GM12878 (cell line): Measurements from ENCODE around the gene PPP6C. TPM values are rescaled to one million over a fixed set of nuclear protein-coding genes. Genes with fewer than 3 reads are reported as not detected.

ENCODE experiments used
- ATAC-seq: fragments of 200-7000 bp; cut with Tn5 transposase; 3 replicates; pipeline ENCODE4 v1.9.1; 2020; ENCODE audit warnings: mild to moderate bottlenecking, moderate library complexity
- BruUV-seq: library from RNA; stranded (reverse); fragments of 400-500 nt; replicated peaks from 2 replicates; lab custom pipeline; 2021; lab: Mats Ljungman, UMichigan
- CTCF ChIA-PET: fragments of 300-600 bp; sonication (Branson Sonifier 250); formaldehyde crosslinking; extraction: SDS; loops from one replicate; lab custom pipeline; 2021; ENCODE audit warnings: inconsistent platforms; lab: Yijun Ruan, JAX
- POLR2A ChIA-PET: fragments of 350-600 bp; formaldehyde crosslinking; extraction: SDS; loops from one replicate; lab custom pipeline; 2021; ENCODE audit warnings: inconsistent platforms; lab: Charles Lee
- RAD21 ChIA-PET: fragments of 300-600 bp; sonication (Branson Sonifier 250); formaldehyde crosslinking; loops from one replicate; lab custom pipeline; 2023; ENCODE audit warnings: antibody characterized with exemption; ENCODE audit not compliant: unreplicated experiment; lab: Charles Lee
- SMC1A ChIA-PET: fragments of 300-600 bp; sonication (Branson Sonifier 250); formaldehyde crosslinking; loops from one replicate; lab custom pipeline; 2023; ENCODE audit not compliant: unreplicated experiment, uncharacterized antibody; lab: Charles Lee
- DNase-seq: peaks from one replicate; pipeline ENCODE4 v3.0.0-alpha.2; 2011; ENCODE audit warnings: low read depth, low spot score
- FAIRE-seq: peaks from 3 replicates; lab custom pipeline; 2011; peaks lifted over from hg19 to GRCh38; lab: Jason Lieb, UNC
- H2AFZ ChIP-seq: 2 replicates; pipeline ENCODE4 v1.6.0; 2011; ENCODE audit warnings: low read depth, low read length, control low read depth; ENCODE audit not compliant: control insufficient read depth
- H3K27ac ChIP-seq: 2 replicates; pipeline ENCODE4 v1.5.1; 2011; ENCODE audit warnings: control low read depth; ENCODE audit not compliant: control insufficient read depth, insufficient read depth
- H3K27me3 ChIP-seq, 2 experiments: replicated peaks in 1 of 2; 2 replicates each; pipeline versions ENCODE4 v1.6.0 to v1.6.1; 2011; ENCODE audit warnings: low read length in 1 of 2; ENCODE audit not compliant: control insufficient read depth in 2 of 2, insufficient read depth in 2 of 2
- H3K36me3 ChIP-seq, 2 experiments: 2 replicates each; pipeline ENCODE4 v1.5.1; 2011; ENCODE audit warnings: low read length in 1 of 2; ENCODE audit not compliant: control insufficient read depth in 2 of 2, insufficient read depth in 2 of 2
- H3K4me1 ChIP-seq: 2 replicates; pipeline ENCODE4 v1.6.1; 2011; ENCODE audit warnings: mild to moderate bottlenecking, low read length, moderate library complexity, mixed read lengths; ENCODE audit not compliant: control insufficient read depth, insufficient read depth
- H3K4me2 ChIP-seq: 2 replicates; pipeline ENCODE4 v1.6.0; 2011; ENCODE audit warnings: control low read depth; ENCODE audit not compliant: control insufficient read depth, insufficient read depth
- H3K4me3 ChIP-seq: fragments of 200-600 bp; sonication (generic); 2 replicates; pipeline ENCODE4 v1.5.1; 2016
- H3K79me2 ChIP-seq: 2 replicates; pipeline ENCODE4 v1.6.0; 2011; ENCODE audit warnings: low read length; ENCODE audit not compliant: control insufficient read depth, insufficient read depth
- H3K9ac ChIP-seq: 2 replicates; pipeline ENCODE4 v1.8.0; 2011; ENCODE audit warnings: low read length, control low read depth, mixed read lengths; ENCODE audit not compliant: control insufficient read depth, insufficient read depth
- H3K9me3 ChIP-seq: replicated peaks from 3 replicates; pipeline ENCODE4 v1.5.1; 2011; ENCODE audit warnings: mild to moderate bottlenecking, low read length; ENCODE audit not compliant: control insufficient read depth, insufficient read depth
- H4K20me1 ChIP-seq: 2 replicates; pipeline ENCODE4 v1.6.0; 2011; ENCODE audit not compliant: control insufficient read depth, insufficient read depth
- CHD1 ChIP-seq: IDR thresholded peaks from 2 replicates; pipeline ENCODE4 v1.6.1; 2012; ENCODE audit warnings: low read depth, low read length, improper control_type of control experiment
- CHD4 ChIP-seq: fragments of 200-600 bp; sonication (generic); IDR thresholded peaks from 2 replicates; pipeline ENCODE4 v1.6.1; 2016; ENCODE audit warnings: mild to moderate bottlenecking
- FOS ChIP-seq: IDR thresholded peaks from 3 replicates; pipeline ENCODE4 v1.6.1; 2011; ENCODE audit warnings: borderline replicate concordance; ENCODE audit not compliant: insufficient read length; ENCODE audit errors: extremely low read depth
- HCFC1 ChIP-seq: fragments of 150-350 bp; IDR thresholded peaks from 2 replicates; pipeline ENCODE4 v1.6.1; 2014; ENCODE audit warnings: low read length
- POLR2AphosphoS2 ChIP-seq: IDR thresholded peaks from 2 replicates; pipeline ENCODE4 v1.6.1; 2011; ENCODE audit warnings: low read depth, mild to moderate bottlenecking, low read length, improper control_type of control experiment, moderate library complexity
- SMAD1 ChIP-seq: fragments of 450-650 bp; IDR thresholded peaks from 2 replicates; pipeline ENCODE4 v1.6.1; 2018; ENCODE audit warnings: mild to moderate bottlenecking, low read depth; ENCODE audit not compliant: partially characterized antibody
- SUPT20H ChIP-seq: IDR thresholded peaks from 2 replicates; pipeline ENCODE4 v1.6.1; 2011; ENCODE audit warnings: low read depth, mild to moderate bottlenecking, low read length, moderate library complexity, borderline replicate concordance; ENCODE audit not compliant: control insufficient read depth
- WRNIP1 ChIP-seq: IDR thresholded peaks from 2 replicates; pipeline ENCODE4 v1.6.1; 2011; ENCODE audit warnings: low read depth, low read length, improper control_type of control experiment, borderline replicate concordance
- WGBS: methylation state at CpG from one replicate; pipeline ENCODE4 v1.1.6; 2016; ENCODE audit warnings: low lambda C conversion rate; ENCODE audit not compliant: insufficient replicate concordance, insufficient coverage; ENCODE audit errors: missing lambda C conversion rate; 5-methylcytosine and 5-hydroxymethylcytosine counted together
- in situ Hi-C: fragments of 300-500 bp; cut with MboI; formaldehyde crosslinking; loops from 9 replicates; pipeline ENCODE4 v1.14.3; 2018; ENCODE audit warnings: mixed read lengths
- intact Hi-C: fragments of 100-400 bp; cut with micrococcal nuclease; formaldehyde crosslinking; loops from one replicate; pipeline ENCODE4 v1.14.2; 2022; ENCODE audit not compliant: unreplicated experiment
- polyA plus RNA-seq, 11 experiments: library from polyadenylated mRNA; depleted of rRNA in 4 of 11; unstranded in 6 of 11; stranded (reverse) in 5 of 11; fragments of >200 nt; fragmentation: Nextera tagmentation in 4 of 11; fragmentation: Illumina TruSeq in 1 of 11; extraction: Ambion mirVana in 4 of 11; extraction: Trizol in 1 of 11; gene quantifications; 1 replicate in 1 of 11; 2 replicates in 10 of 11; pipeline versions ENCODE4 v1.2.1 to v1.2.3, GENCODE V29; 2011 to 2016; ENCODE audit warnings: inconsistent platforms in 2 of 11, missing spikeins in 2 of 11, low read depth in 1 of 11
- total RNA-seq, 4 experiments: library from RNA; depleted of rRNA in 3 of 4; stranded (reverse); fragments of >200 nt in 3 of 4; fragmentation: Illumina TruSeq in 1 of 4; extraction: Trizol in 1 of 4; gene quantifications; 2 replicates each; pipeline versions ENCODE4 v1.2.1 to v1.2.3, GENCODE V29; 2013 to 2021
- TF ChIP-seq, protein P1 (sequence below): IDR thresholded peaks from 2 replicates; pipeline ENCODE4 v1.6.1; 2012; ENCODE audit warnings: low read depth, low read length, improper control_type of control experiment
- TF ChIP-seq, protein P2 (sequence below): IDR thresholded peaks from 2 replicates; pipeline ENCODE4 v1.6.1; 2011; ENCODE audit warnings: borderline replicate concordance, low read depth, mild to moderate bottlenecking, moderate library complexity, low read length; ENCODE audit not compliant: insufficient read depth, poor library complexity, severe bottlenecking
- TF ChIP-seq, protein P3 (sequence below): fragments of 450-650 bp; IDR thresholded peaks from 2 replicates; pipeline ENCODE4 v1.6.1; 2017; ENCODE audit warnings: antibody characterized with exemption, mild to moderate bottlenecking, moderate library complexity

Gene PPP6C
- total and polyA plus RNA-seq, 10 of the 15 experiments (the other 5 are each of a cell fraction or from before 2014, with no cell fraction given), result 26.8 to 45.3 (median 37.1) TPM

DNA sequence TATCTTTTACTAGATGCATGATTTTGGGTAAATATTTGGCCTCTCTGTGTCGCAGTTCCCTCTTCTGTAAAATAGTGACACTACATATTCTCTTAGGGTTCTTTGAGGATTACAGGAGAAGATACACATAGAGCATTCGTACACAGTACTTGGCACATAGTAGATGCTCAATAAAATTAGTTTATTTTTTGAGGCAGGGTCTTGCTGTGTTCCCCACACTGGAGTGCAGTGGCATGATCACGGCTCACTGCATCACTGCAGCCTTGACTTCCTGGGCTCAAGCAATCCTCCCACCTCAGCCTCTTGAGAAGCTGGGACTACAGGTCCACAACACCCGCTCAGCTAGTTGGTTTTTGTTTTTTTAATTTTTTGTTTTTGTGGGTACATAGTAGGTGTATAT lies 47.9 kb downstream of the PPP6C start:
- H3K4me1 ChIP-seq, result peaks cover 10% of the 10 kb centered on the region
- H3K36me3 ChIP-seq, result no peaks in the 10 kb centered on the region
- TF ChIP-seq SMAD1 (no peak), POLR2AphosphoS2 (no peak), SUPT20H (no peak), HCFC1 (no peak), CHD1 (no peak), WRNIP1 (no peak), CHD4 (no peak), FOS (no peak)
- TF ChIP-seq, protein P1, sequence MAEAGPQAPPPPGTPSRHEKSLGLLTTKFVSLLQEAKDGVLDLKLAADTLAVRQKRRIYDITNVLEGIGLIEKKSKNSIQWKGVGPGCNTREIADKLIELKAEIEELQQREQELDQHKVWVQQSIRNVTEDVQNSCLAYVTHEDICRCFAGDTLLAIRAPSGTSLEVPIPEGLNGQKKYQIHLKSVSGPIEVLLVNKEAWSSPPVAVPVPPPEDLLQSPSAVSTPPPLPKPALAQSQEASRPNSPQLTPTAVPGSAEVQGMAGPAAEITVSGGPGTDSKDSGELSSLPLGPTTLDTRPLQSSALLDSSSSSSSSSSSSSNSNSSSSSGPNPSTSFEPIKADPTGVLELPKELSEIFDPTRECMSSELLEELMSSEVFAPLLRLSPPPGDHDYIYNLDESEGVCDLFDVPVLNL, result no peak
- TF ChIP-seq, protein P2, sequence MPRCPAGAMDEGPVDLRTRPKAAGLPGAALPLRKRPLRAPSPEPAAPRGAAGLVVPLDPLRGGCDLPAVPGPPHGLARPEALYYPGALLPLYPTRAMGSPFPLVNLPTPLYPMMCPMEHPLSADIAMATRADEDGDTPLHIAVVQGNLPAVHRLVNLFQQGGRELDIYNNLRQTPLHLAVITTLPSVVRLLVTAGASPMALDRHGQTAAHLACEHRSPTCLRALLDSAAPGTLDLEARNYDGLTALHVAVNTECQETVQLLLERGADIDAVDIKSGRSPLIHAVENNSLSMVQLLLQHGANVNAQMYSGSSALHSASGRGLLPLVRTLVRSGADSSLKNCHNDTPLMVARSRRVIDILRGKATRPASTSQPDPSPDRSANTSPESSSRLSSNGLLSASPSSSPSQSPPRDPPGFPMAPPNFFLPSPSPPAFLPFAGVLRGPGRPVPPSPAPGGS, result no peak
- TF ChIP-seq, protein P3, sequence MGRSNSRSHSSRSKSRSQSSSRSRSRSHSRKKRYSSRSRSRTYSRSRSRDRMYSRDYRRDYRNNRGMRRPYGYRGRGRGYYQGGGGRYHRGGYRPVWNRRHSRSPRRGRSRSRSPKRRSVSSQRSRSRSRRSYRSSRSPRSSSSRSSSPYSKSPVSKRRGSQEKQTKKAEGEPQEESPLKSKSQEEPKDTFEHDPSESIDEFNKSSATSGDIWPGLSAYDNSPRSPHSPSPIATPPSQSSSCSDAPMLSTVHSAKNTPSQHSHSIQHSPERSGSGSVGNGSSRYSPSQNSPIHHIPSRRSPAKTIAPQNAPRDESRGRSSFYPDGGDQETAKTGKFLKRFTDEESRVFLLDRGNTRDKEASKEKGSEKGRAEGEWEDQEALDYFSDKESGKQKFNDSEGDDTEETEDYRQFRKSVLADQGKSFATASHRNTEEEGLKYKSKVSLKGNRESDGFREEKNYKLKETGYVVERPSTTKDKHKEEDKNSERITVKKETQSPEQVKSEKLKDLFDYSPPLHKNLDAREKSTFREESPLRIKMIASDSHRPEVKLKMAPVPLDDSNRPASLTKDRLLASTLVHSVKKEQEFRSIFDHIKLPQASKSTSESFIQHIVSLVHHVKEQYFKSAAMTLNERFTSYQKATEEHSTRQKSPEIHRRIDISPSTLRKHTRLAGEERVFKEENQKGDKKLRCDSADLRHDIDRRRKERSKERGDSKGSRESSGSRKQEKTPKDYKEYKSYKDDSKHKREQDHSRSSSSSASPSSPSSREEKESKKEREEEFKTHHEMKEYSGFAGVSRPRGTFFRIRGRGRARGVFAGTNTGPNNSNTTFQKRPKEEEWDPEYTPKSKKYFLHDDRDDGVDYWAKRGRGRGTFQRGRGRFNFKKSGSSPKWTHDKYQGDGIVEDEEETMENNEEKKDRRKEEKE, result no peak
- FAIRE-seq (no peak), ATAC-seq (no peak), DNase-seq (no peak)
- no peaks in the 10 kb centered on the region for H3K9me3 ChIP-seq
- ChIA-PET RAD21 (interaction anchor here (1.1 to 2.0 kb wide), 4 partner anchors 16 to 289 kb away, joined by 4 to 8 read pairs (median 6); partner anchors contain the start of gene WDR38), CTCF (interaction anchor here (0.9 to 2.8 kb wide), 6 partner anchors 15 to 280 kb away, joined by 3 to 14 read pairs (median 4); partner anchors contain the start of genes ARPC5L and RPL35), SMC1A (interaction anchor here (3.3 to 3.4 kb wide), 2 partner anchors 15 to 202 kb away, joined by 9 to 19 read pairs; no protein-coding TSS in a partner anchor), POLR2A (interaction anchor here (0.5 to 1.4 kb wide), 7 partner anchors 15 to 484 kb away, joined by 3 to 7 read pairs (median 6); partner anchors contain the start of gene HSPA5)
- H3K79me2 ChIP-seq, result peaks cover 3% of the 10 kb centered on the region
- in situ Hi-C loops, result loop anchor here (5.0 kb wide), 1 partner anchor 369 kb away; the partner anchor contains the start of gene NR6A1
- no peak overlapping the region for H2AFZ ChIP-seq
- H3K9ac ChIP-seq, result no peak overlapping the region
- no peak overlapping the region for H3K4me2 ChIP-seq
- H4K20me1 ChIP-seq, result no peaks in the 10 kb centered on the region
- H3K27ac ChIP-seq, result no peak overlapping the region
- BruUV-seq, result TSS peak; percentile 56
- 93% methylated on average over 4 of the region's 4 CpGs for WGBS
- intact Hi-C loops, result loop anchor here (5.0 to 10.0 kb wide), 3 partner anchors 137 to 269 kb away; no protein-coding TSS in a partner anchor
- no peaks in the 10 kb centered on the region for H3K27me3 ChIP-seq
- no peak overlapping the region; the same call in 1 of the 2 replicates for H3K4me3 ChIP-seq
